Peyer's patch (tissue), 4 donors: ENCODE measurements around the gene RAD51B. TPM values are rescaled to one million over a fixed set of nuclear protein-coding genes. Genes with fewer than 3 reads are reported as not detected.
"Not testable (repeated sequence)": the region's sequence is repeated elsewhere in the genome, so short reads cannot be mapped to it uniquely, and the experiment has no call there.

Source experiments
- DNase-seq, 3 donors: peaks; one replicate each; pipeline ENCODE4 v3.0.0-alpha.2; 2017 to 2019
- H3K27ac ChIP-seq, 4 donors: fragments of 200-600 bp; sonication (generic); one replicate each; pipeline ENCODE4 v1.5.1; 2016 to 2019
- H3K27me3 ChIP-seq, 2 donors: fragments of 200-600 bp; sonication (generic); one replicate each; pipeline ENCODE4 v1.5.1; 2019
- H3K36me3 ChIP-seq, 3 donors: fragments of 200-600 bp; sonication (generic); one replicate each; pipeline ENCODE4 v1.5.1; 2016 to 2019
- H3K4me1 ChIP-seq, 4 donors: fragments of 200-600 bp; sonication (generic); one replicate each; pipeline ENCODE4 v1.5.1; 2016 to 2019
- H3K4me3 ChIP-seq, 4 donors: fragments of 200-600 bp; sonication (generic); 1 replicate in 3 of 4; 2 replicates in 1 of 4; pipeline ENCODE4 v1.5.1; 2016 to 2019; ENCODE audit warnings: mild to moderate bottlenecking in 1 of 4
- H3K9me3 ChIP-seq, 4 donors: fragments of 200-600 bp; sonication (generic); one replicate each; pipeline ENCODE4 v1.5.1; 2016 to 2019; ENCODE audit warnings: mild to moderate bottlenecking in 1 of 4
- CTCF ChIP-seq, 6 experiments: fragments of 450-650 bp in 4 of 6; fragments of 200-600 bp in 2 of 6; sonication (generic) in 1 of 6; IDR thresholded peaks; one replicate each; pipeline ENCODE4 v1.5.1; 2017 to 2019; ENCODE audit warnings: antibody characterized with exemption in 6 of 6, mild to moderate bottlenecking in 3 of 6, moderate library complexity in 1 of 6
- POLR2A ChIP-seq, 2 donors: fragments of 450-650 bp; IDR thresholded peaks; one replicate each; pipeline ENCODE4 v1.5.1; 2017; ENCODE audit warnings: antibody characterized with exemption in 2 of 2, mild to moderate bottlenecking in 2 of 2, moderate library complexity in 2 of 2
- total RNA-seq, 4 donors: library from RNA; depleted of rRNA; stranded (reverse); fragments of >200 nt; gene quantifications; one replicate each; pipeline ENCODE4 v1.1.0, GENCODE V29; 2016

Gene RAD51B
- total RNA-seq, 4 donors from 2014 or later, result 12.6 to 103 (median 33.1) TPM

- Histone ChIP-seq H3K9me3 (no peaks in the 10 kb centered on the region), H3K27ac (peak overlapping the region in 1 of 4 donors; percentile 35), H3K27me3 (no peaks in the 10 kb centered on the region), H3K4me1 (no peaks in the 10 kb centered on the region), H3K36me3 (no peaks in the 10 kb centered on the region), H3K4me3 (no peak overlapping the region)
- TF ChIP-seq CTCF (IDR thresholded peaks at IDR 0.05), result no peak
- no peak for TF ChIP-seq POLR2A (IDR thresholded peaks at IDR 0.05)
- peak in 1 of 3 donors; percentile 63 for DNase-seq
These were observed 875.8 kb downstream of the RAD51B start for GRCh38 chr14:68695326-68695768.

GRCh38 chr14:68695856-68696255, 876.3 kb downstream of the RAD51B start:
- Histone ChIP-seq H3K27ac (peak overlapping the region in 1 of 4 donors; percentile 35), H3K9me3 (no peaks in the 10 kb centered on the region), H3K4me3 (no peak overlapping the region), H3K27me3 (no peaks in the 10 kb centered on the region), H3K4me1 (no peaks in the 10 kb centered on the region), H3K36me3 (no peaks in the 10 kb centered on the region)
- no peak for TF ChIP-seq CTCF (IDR thresholded peaks at IDR 0.05)
- no peak for TF ChIP-seq POLR2A (IDR thresholded peaks at IDR 0.05)
- peak in 1 of 3 donors; percentile 21 for DNase-seq

- Histone ChIP-seq H3K4me3 (no peak overlapping the region), H3K27ac (no peak overlapping the region), H3K27me3 (no peaks in the 10 kb centered on the region), H3K4me1 (no peaks in the 10 kb centered on the region), H3K9me3 (no peaks in the 10 kb centered on the region), H3K36me3 (no peaks in the 10 kb centered on the region)
- TF ChIP-seq POLR2A (IDR thresholded peaks at IDR 0.05), result no peak
- TF ChIP-seq CTCF (IDR thresholded peaks at IDR 0.05), result no peak
- DNase-seq, result no peak
These were observed 876.7 kb downstream of the RAD51B start for GRCh38 chr14:68696266-68696665.

DNA sequence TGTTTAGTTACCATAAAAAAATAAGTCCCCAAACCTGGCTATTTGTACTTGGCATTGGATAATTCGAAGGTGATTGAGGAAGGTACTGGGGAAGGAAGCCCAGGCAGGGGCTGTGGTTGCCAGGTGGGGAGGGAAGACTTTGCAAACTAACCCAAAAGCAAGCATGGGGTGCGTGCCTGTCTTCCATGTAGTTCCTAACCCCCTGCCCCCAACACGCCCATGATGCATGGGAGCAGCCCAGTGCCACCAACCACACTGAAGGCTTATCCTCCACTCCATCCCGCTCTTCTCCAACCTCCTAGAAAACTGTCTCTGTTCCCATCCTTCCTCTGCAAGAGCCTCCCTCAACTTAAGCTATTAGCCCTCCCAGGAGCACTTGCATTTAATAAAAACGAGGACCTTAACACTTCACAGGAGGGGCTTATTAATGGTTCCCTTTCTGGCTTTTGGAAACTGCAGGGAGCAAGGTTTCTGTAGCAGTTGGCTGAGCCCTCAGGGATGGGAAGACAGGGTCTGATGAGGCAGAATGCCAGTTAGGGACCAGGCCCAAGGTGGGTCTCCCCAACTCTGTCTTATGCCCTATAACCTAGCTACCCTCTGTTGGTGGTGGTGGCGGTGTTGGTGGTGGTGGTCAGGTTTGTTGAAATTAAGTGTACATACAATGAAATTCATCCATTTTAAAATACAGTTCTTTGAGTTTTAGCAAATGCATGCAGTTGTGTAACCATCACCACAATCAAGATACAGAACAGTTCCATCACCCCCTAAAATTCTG, 877.3 kb downstream of the RAD51B start:
- Histone ChIP-seq H3K9me3 (no peaks in the 10 kb centered on the region), H3K4me1 (no peaks in the 10 kb centered on the region), H3K27me3 (no peaks in the 10 kb centered on the region), H3K27ac (no peak overlapping the region), H3K4me3 (no peak overlapping the region), H3K36me3 (no peaks in the 10 kb centered on the region)
- peak in 1 of 3 donors; percentile 34 for DNase-seq
- no peak for TF ChIP-seq POLR2A (IDR thresholded peaks at IDR 0.05)
- TF ChIP-seq CTCF (IDR thresholded peaks at IDR 0.05), result no peak

GRCh38 chr14:68698773-68699172, 879.2 kb downstream of the RAD51B start:
- H3K27me3 ChIP-seq, DNase-seq, H3K4me1 ChIP-seq, H3K4me3 ChIP-seq, H3K27ac ChIP-seq, H3K36me3 ChIP-seq, H3K9me3 ChIP-seq: not testable (repeated sequence)

DNA sequence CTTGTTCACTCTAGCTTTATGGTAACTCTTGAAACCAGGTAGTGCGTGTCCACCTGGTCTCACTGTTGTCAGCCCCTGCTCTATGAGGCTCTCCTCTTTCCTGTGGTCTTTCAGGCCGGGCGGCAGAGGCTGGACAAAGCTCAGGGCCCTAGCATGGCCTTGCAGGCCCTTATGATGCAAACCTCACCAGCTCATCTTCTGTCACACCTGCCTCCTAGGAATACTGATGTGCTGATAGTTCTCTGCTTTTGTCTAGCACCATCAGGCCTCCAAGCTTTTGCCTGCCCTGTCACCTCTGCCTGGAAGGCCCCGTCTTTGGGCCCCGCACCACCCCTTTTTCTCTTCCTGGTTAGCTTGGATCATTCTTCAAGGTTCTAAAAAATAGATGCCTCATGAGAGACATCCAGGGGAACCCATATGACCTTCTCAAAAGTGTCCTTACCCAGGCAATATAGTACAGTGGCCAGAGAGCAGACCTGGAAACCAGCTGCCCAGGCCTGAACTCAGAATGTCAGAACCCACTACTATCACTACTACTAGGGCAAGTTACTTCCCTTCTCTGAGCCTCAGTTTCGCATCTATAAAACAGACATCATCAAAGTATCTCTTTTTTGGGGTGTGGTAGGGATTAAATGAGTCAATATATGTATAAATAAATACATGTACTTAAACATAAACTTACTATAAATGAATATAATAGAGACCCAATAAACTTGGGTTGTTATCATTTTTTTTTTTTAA, 881.6 kb downstream of the RAD51B start:
- no peaks in the 10 kb centered on the region for H3K9me3 ChIP-seq
- peak in 1 of 3 donors; percentile 36 for DNase-seq
- TF ChIP-seq CTCF (IDR thresholded peaks at IDR 0.05) (no peak), POLR2A (IDR thresholded peaks at IDR 0.05) (no peak)

More for the DNA sequence above, 881.6 kb downstream of the RAD51B start:
- H3K4me1 ChIP-seq, result peaks cover 0 to 14% (median 0%) of the 10 kb centered on the region in 4 donors
- no peaks in the 10 kb centered on the region for H3K27me3 ChIP-seq
- H3K4me3 ChIP-seq, result no peak overlapping the region
- H3K27ac ChIP-seq, result no peak overlapping the region
- H3K36me3 ChIP-seq, result no peaks in the 10 kb centered on the region
